Mammary epithelial cell (primary cell): ENCODE measurements around the gene KATNB1.

Experiments used
- EZH2 ChIP-seq: IDR thresholded peaks from 2 replicates; pipeline ENCODE4 v1.6.1; 2012; ENCODE audit warnings: low read length, inconsistent platforms, borderline replicate concordance
- TF ChIP-seq, protein P1 (sequence below), 2 donors: IDR thresholded peaks in 1 of 2; conservative IDR thresholded peaks in 1 of 2; 2 replicates each; pipeline ENCODE4 v1.5.1; 2011 to 2012; ENCODE audit warnings: inconsistent platforms in 2 of 2, low read length in 2 of 2, mild to moderate bottlenecking in 2 of 2, control low read depth in 1 of 2, low read depth in 1 of 2; ENCODE audit not compliant: insufficient read depth in 1 of 2; ENCODE audit errors: extremely low read depth in 1 of 2

GRCh38 chr16:57747996-57748395 lies 12.4 kb downstream of the KATNB1 start:
- TF ChIP-seq, protein P1, sequence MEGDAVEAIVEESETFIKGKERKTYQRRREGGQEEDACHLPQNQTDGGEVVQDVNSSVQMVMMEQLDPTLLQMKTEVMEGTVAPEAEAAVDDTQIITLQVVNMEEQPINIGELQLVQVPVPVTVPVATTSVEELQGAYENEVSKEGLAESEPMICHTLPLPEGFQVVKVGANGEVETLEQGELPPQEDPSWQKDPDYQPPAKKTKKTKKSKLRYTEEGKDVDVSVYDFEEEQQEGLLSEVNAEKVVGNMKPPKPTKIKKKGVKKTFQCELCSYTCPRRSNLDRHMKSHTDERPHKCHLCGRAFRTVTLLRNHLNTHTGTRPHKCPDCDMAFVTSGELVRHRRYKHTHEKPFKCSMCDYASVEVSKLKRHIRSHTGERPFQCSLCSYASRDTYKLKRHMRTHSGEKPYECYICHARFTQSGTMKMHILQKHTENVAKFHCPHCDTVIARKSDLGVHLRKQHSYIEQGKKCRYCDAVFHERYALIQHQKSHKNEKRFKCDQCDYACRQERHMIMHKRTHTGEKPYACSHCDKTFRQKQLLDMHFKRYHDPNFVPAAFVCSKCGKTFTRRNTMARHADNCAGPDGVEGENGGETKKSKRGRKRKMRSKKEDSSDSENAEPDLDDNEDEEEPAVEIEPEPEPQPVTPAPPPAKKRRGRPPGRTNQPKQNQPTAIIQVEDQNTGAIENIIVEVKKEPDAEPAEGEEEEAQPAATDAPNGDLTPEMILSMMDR (conservative IDR thresholded peaks at IDR 0.05 in 1 of 2, IDR thresholded peaks at IDR 0.05 in 1 of 2; ENCODE audit: extremely low read depth in 1 of 2, insufficient read depth in 1 of 2, low read depth in 1 of 2, low read length in 2 of 2): no peak
- no peak for TF ChIP-seq EZH2
